Thoracic aorta (tissue), 2 donors: ENCODE measurements around the gene FANCC. TPM values are rescaled to one million over a fixed set of nuclear protein-coding genes. Genes with fewer than 3 reads are reported as not detected.
"Not testable (repeated sequence)": the region's sequence is repeated elsewhere in the genome, so short reads cannot be mapped to it uniquely, and the experiment has no call there.

Source experiments
- ATAC-seq: fragments of 150-250 bp; one replicate; pipeline ENCODE4 v1.8.0; 2017; ENCODE audit warnings: low read depth; ENCODE audit not compliant: insufficient number of reproducible peaks, low FRiP score
- DNase-seq: peaks from one replicate; pipeline ENCODE4 v3.0.0-alpha.2; 2020; ENCODE audit warnings: low spot score
- H3K27ac ChIP-seq, 2 donors: fragments of 200-600 bp; sonication (generic); 1 replicate in 1 of 2; 2 replicates in 1 of 2; pipeline ENCODE4 v1.5.1; 2016; ENCODE audit warnings: mild to moderate bottlenecking in 2 of 2, moderate library complexity in 2 of 2
- H3K27me3 ChIP-seq: fragments of 200-600 bp; sonication (generic); replicated peaks from 2 replicates; pipeline ENCODE4 v1.6.0; 2016; ENCODE audit warnings: mild to moderate bottlenecking; ENCODE audit not compliant: insufficient read depth
- H3K36me3 ChIP-seq: fragments of 200-600 bp; sonication (generic); one replicate; pipeline ENCODE4 v1.5.1; 2016
- H3K4me1 ChIP-seq, 2 donors: fragments of 200-600 bp; sonication (generic); 1 replicate in 1 of 2; 2 replicates in 1 of 2; pipeline versions ENCODE4 v1.5.1 to v1.6.0; 2016; ENCODE audit warnings: low read depth in 2 of 2, mild to moderate bottlenecking in 1 of 2; ENCODE audit not compliant: control insufficient read depth in 1 of 2
- H3K4me3 ChIP-seq: fragments of 200-600 bp; sonication (generic); 2 replicates; pipeline ENCODE4 v1.5.1; 2016; ENCODE audit warnings: mild to moderate bottlenecking
- H3K9me3 ChIP-seq: fragments of 200-600 bp; sonication (generic); 2 replicates; pipeline ENCODE4 v1.5.1; 2016
- CTCF ChIP-seq: fragments of 200-600 bp; sonication (generic); IDR thresholded peaks from one replicate; pipeline ENCODE4 v1.5.1; 2019; ENCODE audit warnings: antibody characterized with exemption
- total RNA-seq, 2 donors: library from RNA; depleted of rRNA; stranded (reverse); fragments of >200 nt; gene quantifications; one replicate each; pipeline versions ENCODE4 v1.1.0 to v1.2.3, GENCODE V29; 2016

Gene FANCC
- total RNA-seq, 2 donors from 2014 or later = 5.7 to 9.6 TPM

GRCh38 chr9:95296761-95297160 lies 20.7 kb downstream of the FANCC start:
- Histone ChIP-seq H3K9me3 (no peaks in the 10 kb centered on the region), H3K4me3 (no peak overlapping the region), H3K36me3 (no peaks in the 10 kb centered on the region), H3K27ac (no peak overlapping the region), H3K27me3 (no peaks in the 10 kb centered on the region), H3K4me1 (no peaks in the 10 kb centered on the region)
- TF ChIP-seq CTCF = no peak
- no peak for ATAC-seq
- no peak for DNase-seq

- not testable (repeated sequence) for H3K4me1 ChIP-seq, H3K27me3 ChIP-seq, H3K27ac ChIP-seq, DNase-seq, H3K36me3 ChIP-seq, ATAC-seq, H3K4me3 ChIP-seq, H3K9me3 ChIP-seq
Observed at GRCh38 chr9:95293296-95293695, 24.2 kb downstream of the FANCC start.

- H3K9me3 ChIP-seq = no peaks in the 10 kb centered on the region
- H3K4me1 ChIP-seq = no peaks in the 10 kb centered on the region
- no peak for ATAC-seq
- H3K27me3 ChIP-seq = no peaks in the 10 kb centered on the region
- no peak overlapping the region for H3K4me3 ChIP-seq
- TF ChIP-seq CTCF = no peak
- no peaks in the 10 kb centered on the region for H3K36me3 ChIP-seq
- DNase-seq = no peak
- H3K27ac ChIP-seq = no peak overlapping the region
Observed at GRCh38 chr9:95292226-95292625, 25.3 kb downstream of the FANCC start.

- ATAC-seq (no peak), DNase-seq (no peak)
- H3K9me3 ChIP-seq = peaks cover 2% of the 10 kb centered on the region
- no peak overlapping the region for H3K27ac ChIP-seq
- no peaks in the 10 kb centered on the region for H3K4me1 ChIP-seq
- no peaks in the 10 kb centered on the region for H3K27me3 ChIP-seq
- H3K4me3 ChIP-seq = no peak overlapping the region
- no peak for TF ChIP-seq CTCF
- H3K36me3 ChIP-seq = no peaks in the 10 kb centered on the region
Observed at GRCh38 chr9:95286151-95286550, 31.4 kb downstream of the FANCC start.

- DNase-seq (no peak), ATAC-seq (no peak)
- Histone ChIP-seq H3K9me3 (peaks cover 8% of the 10 kb centered on the region), H3K4me1 (no peaks in the 10 kb centered on the region), H3K27ac (no peak overlapping the region), H3K27me3 (no peaks in the 10 kb centered on the region), H3K4me3 (no peak overlapping the region), H3K36me3 (no peaks in the 10 kb centered on the region)
- no peak for TF ChIP-seq CTCF
Observed at GRCh38 chr9:95285307-95285706, 32.2 kb downstream of the FANCC start.
